HG03066 (cell line): ENCODE results near the gene RASGEF1C.

Experiments used
- ATAC-seq: cut with Tn5 transposase; IDR thresholded peaks from one replicate; pipeline ENCODE4 v1.9.1; 2021; ENCODE audit warnings: low read depth; ENCODE audit not compliant: unreplicated experiment

Gene RASGEF1C

DNA sequence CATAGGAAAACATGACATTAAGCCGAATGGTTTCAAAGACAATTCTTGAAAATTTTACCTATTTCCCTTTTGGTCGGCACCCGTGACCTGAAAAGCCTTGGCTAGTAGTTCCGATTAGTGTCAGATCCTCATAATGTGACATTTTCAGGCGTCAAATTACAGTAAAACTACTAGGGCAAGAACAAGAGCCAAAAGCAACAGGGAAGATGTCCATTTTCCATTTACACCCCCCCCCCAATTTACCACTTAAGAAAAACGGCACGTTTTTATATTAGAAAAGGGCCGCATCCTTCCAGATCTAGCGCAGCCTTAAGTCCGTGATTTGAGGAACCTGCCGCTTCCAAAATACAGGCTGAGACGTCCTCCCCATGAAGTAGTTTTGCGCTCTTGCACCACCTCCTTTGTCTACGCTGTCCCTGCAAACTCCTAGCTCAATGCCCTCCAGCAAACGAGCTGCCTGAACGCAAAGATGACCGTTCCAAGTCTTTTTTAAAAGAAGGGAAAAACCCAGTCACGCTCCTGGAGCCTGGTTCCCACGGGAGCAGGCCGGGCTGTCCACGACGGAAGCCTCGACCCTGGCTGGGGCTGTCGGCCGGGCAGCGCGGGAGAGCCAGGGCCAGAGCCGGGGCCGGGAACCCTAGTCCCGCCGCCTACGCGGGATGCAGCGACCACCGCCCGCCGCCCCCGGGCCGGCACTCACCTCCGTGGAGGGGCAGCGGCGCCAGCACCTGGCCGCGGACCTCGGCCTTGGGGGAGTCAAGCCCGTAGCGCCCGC is 138.1 kb downstream of the RASGEF1C start:
- no peak for ATAC-seq

GRCh38 chr5:180069589-180070247 is 139.3 kb downstream of the RASGEF1C start:
- no peak for ATAC-seq

GRCh38 chr5:180068519-180069090 is 140.4 kb downstream of the RASGEF1C start:
- no peak for ATAC-seq

- ATAC-seq = no peak
Measured at GRCh38 chr5:180067986-180068385, 141.0 kb downstream of the RASGEF1C start.

DNA sequence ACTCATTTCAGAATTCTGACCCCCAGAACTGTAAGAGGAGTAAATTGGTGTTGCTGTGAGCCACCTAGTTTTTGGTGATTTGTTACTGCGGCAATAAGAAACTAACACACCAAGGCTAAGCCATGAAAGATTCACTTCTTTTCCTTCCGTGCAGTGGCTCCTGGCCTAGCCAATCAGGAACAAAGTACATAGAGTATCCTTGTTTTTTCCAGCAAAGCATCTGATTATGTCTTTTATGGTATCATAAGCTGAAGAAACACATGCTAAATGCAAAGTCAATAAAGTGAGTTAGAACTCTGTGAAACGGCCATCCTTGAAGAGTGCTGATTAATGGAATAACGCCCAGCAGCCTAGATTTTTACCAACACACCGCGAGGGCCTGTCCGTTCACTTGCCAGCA is 148.8 kb downstream of the RASGEF1C start:
- no peak for ATAC-seq

DNA sequence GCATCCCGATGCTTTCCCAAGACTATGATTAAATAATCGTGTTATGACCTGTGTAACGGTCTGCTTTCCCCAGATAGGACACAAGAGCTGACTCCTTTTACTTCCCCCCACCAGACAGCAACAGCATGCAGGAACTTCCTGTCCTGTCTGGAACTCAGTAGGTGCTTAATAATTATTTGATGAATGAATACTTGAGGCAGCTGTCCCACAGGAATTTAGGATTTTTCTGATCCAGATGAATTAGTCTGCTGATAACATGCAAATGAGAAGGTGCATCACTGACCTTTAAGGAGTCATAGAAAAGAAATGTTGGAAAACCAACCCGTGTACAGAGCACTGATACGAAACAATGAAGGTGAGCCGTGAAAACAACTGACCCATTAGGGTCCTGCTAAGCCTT is 149.7 kb downstream of the RASGEF1C start:
- ATAC-seq = no peak

DNA sequence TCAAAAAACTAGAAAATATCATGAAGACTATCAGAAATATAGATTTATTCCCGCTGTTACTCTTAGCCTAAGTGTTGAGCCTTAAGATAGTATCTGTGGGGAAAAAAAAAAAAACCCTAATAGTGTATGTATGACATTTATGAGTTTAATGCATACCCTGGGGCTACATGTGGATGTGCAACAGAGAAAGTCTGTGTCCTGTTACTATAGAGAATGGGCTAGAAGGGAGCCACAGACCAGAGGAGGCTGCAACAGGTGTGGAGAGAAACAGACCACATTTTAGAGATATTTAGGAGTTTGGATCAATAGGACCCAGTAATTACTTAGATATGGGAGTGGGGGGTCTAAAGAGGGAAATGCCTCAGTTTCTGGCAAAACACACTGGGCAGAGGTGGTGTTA is 152.9 kb downstream of the RASGEF1C start:
- ATAC-seq = no peak

DNA sequence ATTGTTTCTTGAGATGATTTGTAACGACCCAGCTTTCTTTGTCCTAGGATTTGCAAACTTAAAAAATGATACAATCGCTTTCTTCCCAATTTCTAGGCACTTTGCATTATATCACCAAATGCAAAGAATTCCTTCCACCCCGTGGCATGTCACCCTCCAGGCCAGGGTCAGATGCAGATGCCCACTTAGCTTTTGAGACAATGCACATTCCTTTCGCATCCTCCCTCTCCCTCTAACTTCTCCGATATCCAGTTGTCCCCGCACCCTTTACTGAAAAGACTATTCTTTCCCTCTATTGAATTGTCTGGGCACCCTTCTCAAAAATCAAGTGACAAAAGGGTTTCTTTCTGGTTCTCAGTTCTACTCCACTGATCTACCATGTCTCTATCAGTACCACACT is 154.8 kb downstream of the RASGEF1C start:
- no peak for ATAC-seq

- no peak for ATAC-seq
Measured at GRCh38 chr5:180053061-180053602, 155.9 kb downstream of the RASGEF1C start.

- no peak for ATAC-seq
Measured at GRCh38 chr5:180052211-180052818, 156.7 kb downstream of the RASGEF1C start.
